GOT3 (cell line): ENCODE results near the gene ENTPD8.
"Not testable (repeated sequence)": the region's sequence is repeated elsewhere in the genome, so short reads cannot be mapped to it uniquely, and the experiment has no call there.

Source experiments
- DNase-seq: peaks from one replicate; lab custom pipeline; 2025; ENCODE audit warnings: mixed read lengths; lab: John Stamatoyannopoulos, UW

The ENTPD8 gene

GRCh38 chr9:137411260-137411644 is 29.9 kb downstream of the ENTPD8 start:
- no peak for DNase-seq

GRCh38 chr9:137410891-137411249 is 30.3 kb downstream of the ENTPD8 start:
- DNase-seq: no peak

GRCh38 chr9:137410236-137410890 is 30.8 kb downstream of the ENTPD8 start:
- DNase-seq: not testable (repeated sequence)

- no peak for DNase-seq
Measured at GRCh38 chr9:137409515-137409914, 31.6 kb downstream of the ENTPD8 start.

- no peak for DNase-seq
Measured at GRCh38 chr9:137408651-137409405, 32.3 kb downstream of the ENTPD8 start.

GRCh38 chr9:137407590-137408300 is 33.4 kb downstream of the ENTPD8 start:
- DNase-seq: no peak

GRCh38 chr9:137406876-137407589 is 34.1 kb downstream of the ENTPD8 start:
- DNase-seq: no peak

- no peak for DNase-seq
Measured at GRCh38 chr9:137406085-137406760, 34.9 kb downstream of the ENTPD8 start.

GRCh38 chr9:137405677-137406081 is 35.5 kb downstream of the ENTPD8 start:
- no peak for DNase-seq

GRCh38 chr9:137404961-137405567 is 36.1 kb downstream of the ENTPD8 start:
- DNase-seq: no peak

GRCh38 chr9:137403269-137403668 is 37.9 kb downstream of the ENTPD8 start:
- no peak for DNase-seq

- no peak for DNase-seq
Measured at GRCh38 chr9:137402746-137403145, 38.4 kb downstream of the ENTPD8 start.

GRCh38 chr9:137398561-137399468 is 42.3 kb downstream of the ENTPD8 start:
- no peak for DNase-seq

- DNase-seq: no peak
Measured at GRCh38 chr9:137397675-137398423, 43.3 kb downstream of the ENTPD8 start.

GRCh38 chr9:137396634-137397367 is 44.4 kb downstream of the ENTPD8 start:
- DNase-seq: no peak

- DNase-seq: no peak
Measured at GRCh38 chr9:137396227-137396626, 44.9 kb downstream of the ENTPD8 start.

- no peak for DNase-seq
Measured at GRCh38 chr9:137395666-137396010, 45.5 kb downstream of the ENTPD8 start.

GRCh38 chr9:137394866-137395665 is 46.1 kb downstream of the ENTPD8 start:
- no peak for DNase-seq
